Peyer's patch (tissue), 4 donors: Measurements from ENCODE around the gene CELSR1.

Experiments used
- POLR2A ChIP-seq, 2 donors: fragments of 450-650 bp; IDR thresholded peaks; one replicate each; pipeline ENCODE4 v1.5.1; 2017; ENCODE audit warnings: antibody characterized with exemption in 2 of 2, mild to moderate bottlenecking in 2 of 2, moderate library complexity in 2 of 2
- TF ChIP-seq, protein P1 (sequence below), 6 experiments: fragments of 450-650 bp in 4 of 6; fragments of 200-600 bp in 2 of 6; sonication (generic) in 1 of 6; IDR thresholded peaks; one replicate each; pipeline ENCODE4 v1.5.1; 2017 to 2019; ENCODE audit warnings: antibody characterized with exemption in 6 of 6, mild to moderate bottlenecking in 3 of 6, moderate library complexity in 1 of 6

DNA sequence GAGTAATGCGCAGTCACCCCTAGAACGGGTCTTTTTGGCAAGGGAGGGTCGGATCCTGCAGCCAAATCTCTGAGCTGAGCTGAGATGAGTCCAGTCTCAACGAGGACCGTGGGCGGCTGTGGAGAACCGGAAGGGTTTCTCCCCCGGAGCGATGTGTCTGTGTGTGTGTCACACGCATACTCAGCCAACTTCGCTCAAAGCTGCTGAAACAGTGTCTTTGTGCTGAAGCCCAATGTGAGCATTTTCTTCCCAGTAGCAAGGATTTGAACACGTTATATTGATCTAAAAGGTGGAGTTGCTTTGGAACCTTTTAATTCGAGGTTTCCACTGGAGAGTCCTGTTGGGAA is 1.4 kb upstream of the CELSR1 start:
- TF ChIP-seq, protein P1, sequence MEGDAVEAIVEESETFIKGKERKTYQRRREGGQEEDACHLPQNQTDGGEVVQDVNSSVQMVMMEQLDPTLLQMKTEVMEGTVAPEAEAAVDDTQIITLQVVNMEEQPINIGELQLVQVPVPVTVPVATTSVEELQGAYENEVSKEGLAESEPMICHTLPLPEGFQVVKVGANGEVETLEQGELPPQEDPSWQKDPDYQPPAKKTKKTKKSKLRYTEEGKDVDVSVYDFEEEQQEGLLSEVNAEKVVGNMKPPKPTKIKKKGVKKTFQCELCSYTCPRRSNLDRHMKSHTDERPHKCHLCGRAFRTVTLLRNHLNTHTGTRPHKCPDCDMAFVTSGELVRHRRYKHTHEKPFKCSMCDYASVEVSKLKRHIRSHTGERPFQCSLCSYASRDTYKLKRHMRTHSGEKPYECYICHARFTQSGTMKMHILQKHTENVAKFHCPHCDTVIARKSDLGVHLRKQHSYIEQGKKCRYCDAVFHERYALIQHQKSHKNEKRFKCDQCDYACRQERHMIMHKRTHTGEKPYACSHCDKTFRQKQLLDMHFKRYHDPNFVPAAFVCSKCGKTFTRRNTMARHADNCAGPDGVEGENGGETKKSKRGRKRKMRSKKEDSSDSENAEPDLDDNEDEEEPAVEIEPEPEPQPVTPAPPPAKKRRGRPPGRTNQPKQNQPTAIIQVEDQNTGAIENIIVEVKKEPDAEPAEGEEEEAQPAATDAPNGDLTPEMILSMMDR (IDR thresholded peaks at IDR 0.05) = no peak
- TF ChIP-seq POLR2A (IDR thresholded peaks at IDR 0.05) = no peak
